ENCODE results near the gene RANGAP1. TPM values are rescaled to one million over a fixed set of nuclear protein-coding genes. Genes with fewer than 3 reads are reported as not detected.
A peak's percentile ranks its signal among the peaks of the same experiment; 100 is the strongest.

The RANGAP1 gene
- total and polyA plus RNA-seq, 7 donors: 18.7 to 64.8 (median 30.7) TPM

GRCh38 chr22:41204992-41205900 lies 80.7 kb downstream of the RANGAP1 start, which contains the start of gene L3MBTL2:
TSS of gene L3MBTL2 (plus strand) at chr22:41205312. CDS start at chr22:41205363, 51 bp downstream.
- H3K27ac ChIP-seq: peak within 1 kb of the TSS; percentile 79 to 92 (median 88)
- TF ChIP-seq POLR2A (IDR thresholded peaks at IDR 0.05): peak; percentile 45 to 61
- peak; percentile 75 to 93 (median 86) for TF ChIP-seq POLR2AphosphoS5 (IDR thresholded peaks at IDR 0.05)
- TF ChIP-seq CTCF (IDR thresholded peaks at IDR 0.05): no peak
- TF ChIP-seq EP300 (IDR thresholded peaks at IDR 0.05): no peak
- peaks cover 0 to 10% (median 8%) of the 10 kb centered on the region in 4 donors for H3K4me1 ChIP-seq
- H3K9me3 ChIP-seq: no peaks in the 10 kb centered on the region
- DNase-seq: peak; percentile 99
- no peaks in the 10 kb centered on the region for H3K27me3 ChIP-seq
- peaks cover 0 to 20% (median 0%) of the 10 kb centered on the region in 4 donors for H3K36me3 ChIP-seq
- peak within 1 kb of the TSS; percentile 64 to 89 (median 75) for H3K4me3 ChIP-seq
- intact Hi-C loops (cut with DNase I): loop anchor here (5.0 kb wide), 1 partner anchor 113 kb away; the partner anchor contains the start of gene EP300
- 1% methylated on average over 47 of the region's 47 CpGs for WGBS, 2 donors

- Histone ChIP-seq H3K4me1 (peaks cover 0 to 10% (median 8%) of the 10 kb centered on the region in 4 donors), H3K4me3 (no peak overlapping the region), H3K9me3 (no peaks in the 10 kb centered on the region), H3K27me3 (no peaks in the 10 kb centered on the region), H3K27ac (no peak overlapping the region), H3K36me3 (peaks cover 0 to 8% (median 0%) of the 10 kb centered on the region in 4 donors)
- intact Hi-C loops (cut with DNase I): no loop called here
- DNase-seq: no peak
- TF ChIP-seq CTCF (IDR thresholded peaks at IDR 0.05) (no peak), EP300 (IDR thresholded peaks at IDR 0.05) (no peak), POLR2AphosphoS5 (IDR thresholded peaks at IDR 0.05) (no peak), POLR2A (IDR thresholded peaks at IDR 0.05) (no peak)
- WGBS, 2 donors: 59 to 69% methylated on average over 6 of the region's 6 CpGs
Measured at GRCh38 chr22:41204066-41204465, 81.9 kb downstream of the RANGAP1 start.

GRCh38 chr22:41203118-41203517 lies 82.9 kb downstream of the RANGAP1 start:
- H3K9me3 ChIP-seq: no peaks in the 10 kb centered on the region
- H3K36me3 ChIP-seq: no peaks in the 10 kb centered on the region
- 85 to 87% methylated on average over 2 of the region's 2 CpGs for WGBS, 2 donors
- intact Hi-C loops (cut with DNase I): no loop called here
- H3K4me3 ChIP-seq: no peak overlapping the region
- no peak for DNase-seq
- H3K27ac ChIP-seq: no peak overlapping the region
- TF ChIP-seq CTCF (IDR thresholded peaks at IDR 0.05): no peak
- TF ChIP-seq EP300 (IDR thresholded peaks at IDR 0.05): no peak
- TF ChIP-seq POLR2A (IDR thresholded peaks at IDR 0.05): no peak
- TF ChIP-seq POLR2AphosphoS5 (IDR thresholded peaks at IDR 0.05): no peak
- no peaks in the 10 kb centered on the region for H3K27me3 ChIP-seq
- peaks cover 0 to 19% (median 14%) of the 10 kb centered on the region in 4 donors for H3K4me1 ChIP-seq

- TF ChIP-seq POLR2A (IDR thresholded peaks at IDR 0.05): no peak
- TF ChIP-seq CTCF (IDR thresholded peaks at IDR 0.05): no peak
- no peak for TF ChIP-seq EP300 (IDR thresholded peaks at IDR 0.05)
- TF ChIP-seq POLR2AphosphoS5 (IDR thresholded peaks at IDR 0.05): no peak
- DNase-seq: no peak
- Histone ChIP-seq H3K9me3 (no peaks in the 10 kb centered on the region), H3K36me3 (no peaks in the 10 kb centered on the region), H3K27ac (no peak overlapping the region), H3K4me3 (no peak overlapping the region), H3K27me3 (no peaks in the 10 kb centered on the region), H3K4me1 (peaks cover 0 to 28% (median 23%) of the 10 kb centered on the region in 4 donors)
- intact Hi-C loops (cut with DNase I): no loop called here
- 21 to 53% methylated on average over 10 of the region's 10 CpGs for WGBS, 2 donors
Measured at GRCh38 chr22:41201141-41201540, 84.8 kb downstream of the RANGAP1 start.

All from sigmoid colon (tissue), 7 donors.